OCI-LY7 (cell line): ENCODE results near the gene TKFC. TPM values are rescaled to one million over a fixed set of nuclear protein-coding genes. Genes with fewer than 3 reads are reported as not detected.

ENCODE experiments used
- BruUV-seq: library from RNA; stranded (reverse); fragments of 400-500 nt; replicated peaks from 2 replicates; lab custom pipeline; 2021; lab: Mats Ljungman, UMichigan
- CTCF ChIA-PET: fragments of 300-600 bp; sonication (Branson Sonifier 250); formaldehyde crosslinking; loops from one replicate; lab custom pipeline; 2022; ENCODE audit warnings: antibody characterized with exemption; ENCODE audit not compliant: unreplicated experiment; lab: Charles Lee
- POLR2A ChIA-PET: fragments of 300-600 bp; sonication (Branson Sonifier 250); formaldehyde crosslinking; loops from one replicate; lab custom pipeline; 2022; ENCODE audit warnings: antibody characterized with exemption; lab: Charles Lee
- DNase-seq: peaks from one replicate; pipeline ENCODE4 v3.0.0-alpha.2; 2015; ENCODE audit warnings: low spot score
- H2AFZ ChIP-seq: fragments of 200-600 bp; sonication (generic), shearing (Covaris generic); 2 replicates; pipeline ENCODE4 v1.6.1; 2014; ENCODE audit warnings: mild to moderate bottlenecking, antibody characterized with exemption, low read length, moderate library complexity
- H3K27ac ChIP-seq: fragments of 200-600 bp; sonication (generic); 2 replicates; pipeline ENCODE4 v1.5.1; 2014; ENCODE audit warnings: mixed run types, low read depth, mild to moderate bottlenecking, moderate library complexity, low read length, inconsistent platforms; ENCODE audit not compliant: poor library complexity, severe bottlenecking
- H3K36me3 ChIP-seq: fragments of 200-600 bp; sonication (generic); 2 replicates; pipeline ENCODE4 v1.6.1; 2014; ENCODE audit warnings: mild to moderate bottlenecking, antibody characterized with exemption, low read length, moderate library complexity, mixed read lengths; ENCODE audit not compliant: insufficient read depth
- H3K4me1 ChIP-seq: fragments of 200-600 bp; sonication (generic); 2 replicates; pipeline ENCODE4 v1.5.1; 2014; ENCODE audit warnings: mild to moderate bottlenecking, low read length; ENCODE audit not compliant: insufficient read depth, poor library complexity, severe bottlenecking
- H3K4me2 ChIP-seq: fragments of 200-600 bp; sonication (generic); 2 replicates; pipeline ENCODE4 v1.6.1; 2014; ENCODE audit warnings: mild to moderate bottlenecking, low read length
- H3K4me3 ChIP-seq: fragments of 200-600 bp; sonication (generic); 2 replicates; pipeline ENCODE4 v1.5.1; 2014; ENCODE audit warnings: mild to moderate bottlenecking, low read depth, low read length; ENCODE audit not compliant: poor library complexity, severe bottlenecking
- H3K79me2 ChIP-seq: fragments of 200-600 bp; sonication (generic); 2 replicates; pipeline ENCODE4 v1.6.1; 2016; ENCODE audit warnings: low read depth, mild to moderate bottlenecking, low read length, moderate library complexity, mixed read lengths; ENCODE audit not compliant: insufficient read depth
- H3K9me2 ChIP-seq: fragments of 200-600 bp; sonication (generic); 2 replicates; pipeline ENCODE4 v1.6.1; 2016; ENCODE audit warnings: mild to moderate bottlenecking, low read length, mixed read lengths; ENCODE audit not compliant: insufficient read depth
- H3K9me3 ChIP-seq: fragments of 200-600 bp; sonication (generic); 2 replicates; pipeline ENCODE4 v1.6.1; 2014; ENCODE audit warnings: mild to moderate bottlenecking, mixed run types, low read length, mixed read lengths
- H4K20me1 ChIP-seq: fragments of 200-600 bp; sonication (generic); 2 replicates; pipeline ENCODE4 v1.6.1; 2014; ENCODE audit warnings: mild to moderate bottlenecking, antibody characterized with exemption, low read length, moderate library complexity, mixed read lengths; ENCODE audit not compliant: insufficient read depth
- CTCF ChIP-seq: fragments of 200-600 bp; sonication (generic); conservative IDR thresholded peaks from 2 replicates; pipeline ENCODE4 v1.5.1; 2014; ENCODE audit warnings: mild to moderate bottlenecking, antibody characterized with exemption, low read length, moderate library complexity, mixed read lengths
- EZH2phosphoT487 ChIP-seq: fragments of 200-600 bp; sonication (generic); IDR thresholded peaks from 2 replicates; pipeline ENCODE4 v1.6.1; 2018; ENCODE audit warnings: low read depth, borderline replicate concordance, mild to moderate bottlenecking, mixed run types, antibody characterized with exemption, low read length, moderate library complexity, mixed read lengths
- intact Hi-C: fragments of 100-400 bp; cut with micrococcal nuclease; formaldehyde crosslinking; loops from one replicate; pipeline ENCODE4 v1.10.0; 2022; ENCODE audit not compliant: unreplicated experiment
- total RNA-seq, 2 experiments: library from RNA; depleted of rRNA in 1 of 2; stranded (reverse); fragments of >200 nt in 1 of 2; shearing (Covaris generic) in 1 of 2; gene quantifications; 2 replicates each; pipeline ENCODE4 v1.2.3, GENCODE V29; 2014 to 2022

The TKFC gene
- total RNA-seq, 2 experiments from 2014 or later: 77.8 to 166 TPM

- peak overlapping the region; percentile 35 for H3K27ac ChIP-seq
- H3K4me2 ChIP-seq: peak overlapping the region; percentile 82
- TF ChIP-seq EZH2phosphoT487 (no peak), CTCF (no peak)
- H3K9me2 ChIP-seq: no peaks in the 10 kb centered on the region
- peak; percentile 63 for DNase-seq
- ChIA-PET POLR2A (interaction anchor here (0.6 to 1.4 kb wide), 3 partner anchors 42 to 390 kb away, joined by 3 to 5 read pairs (median 5); no protein-coding TSS in a partner anchor), CTCF (interaction anchor here (1.0 kb wide), 1 partner anchor 68 kb away, joined by 3 read pairs; the partner anchor contains the start of genes CYB561A3 and TMEM138)
- H3K79me2 ChIP-seq: no peaks in the 10 kb centered on the region
- peak overlapping the region; percentile 68 for H3K4me3 ChIP-seq
- no TSS peak for BruUV-seq
- H3K9me3 ChIP-seq: no peaks in the 10 kb centered on the region
- peaks cover 23% of the 10 kb centered on the region for H3K36me3 ChIP-seq
- H2AFZ ChIP-seq: peak overlapping the region; percentile 71; the same call in 1 of the 2 replicates
- intact Hi-C loops: no loop called here
- no peaks in the 10 kb centered on the region for H4K20me1 ChIP-seq
- H3K4me1 ChIP-seq: peaks cover 24% of the 10 kb centered on the region
These were observed 38.9 kb upstream of the TKFC start for GRCh38 chr11:61293867-61294716.

GRCh38 chr11:61294717-61295595 lies 38.1 kb upstream of the TKFC start, which contains the start of gene VWCE:
VWCE (minus strand) TSS chr11:61295316; CDS start chr11:61295037, 279 bp downstream.
- Histone ChIP-seq H3K4me2 (peak within 1 kb of the TSS; percentile 82), H4K20me1 (no peaks in the 10 kb centered on the region), H3K4me1 (peaks cover 24% of the 10 kb centered on the region), H3K9me2 (no peaks in the 10 kb centered on the region), H3K79me2 (no peaks in the 10 kb centered on the region), H2AFZ (peak within 1 kb of the TSS; percentile 71; the same call in 1 of the 2 replicates), H3K27ac (peak within 1 kb of the TSS; percentile 35), H3K36me3 (peaks cover 31% of the 10 kb centered on the region), H3K4me3 (peak within 1 kb of the TSS; percentile 68), H3K9me3 (no peaks in the 10 kb centered on the region)
- ChIA-PET POLR2A (interaction anchor here (0.6 to 1.4 kb wide), 2 partner anchors 41 to 333 kb away, joined by 5 read pairs; no protein-coding TSS in a partner anchor), CTCF (interaction anchor here (1.0 kb wide), 1 partner anchor 67 kb away, joined by 3 read pairs; the partner anchor contains the start of genes CYB561A3 and TMEM138)
- intact Hi-C loops: no loop called here
- peak; percentile 62 for TF ChIP-seq CTCF
- no peak for TF ChIP-seq EZH2phosphoT487
- DNase-seq: peak; percentile 89
- no TSS peak for BruUV-seq
